ENCODE data around the gene RHOBTB1.

RHOBTB1 gene

DNA sequence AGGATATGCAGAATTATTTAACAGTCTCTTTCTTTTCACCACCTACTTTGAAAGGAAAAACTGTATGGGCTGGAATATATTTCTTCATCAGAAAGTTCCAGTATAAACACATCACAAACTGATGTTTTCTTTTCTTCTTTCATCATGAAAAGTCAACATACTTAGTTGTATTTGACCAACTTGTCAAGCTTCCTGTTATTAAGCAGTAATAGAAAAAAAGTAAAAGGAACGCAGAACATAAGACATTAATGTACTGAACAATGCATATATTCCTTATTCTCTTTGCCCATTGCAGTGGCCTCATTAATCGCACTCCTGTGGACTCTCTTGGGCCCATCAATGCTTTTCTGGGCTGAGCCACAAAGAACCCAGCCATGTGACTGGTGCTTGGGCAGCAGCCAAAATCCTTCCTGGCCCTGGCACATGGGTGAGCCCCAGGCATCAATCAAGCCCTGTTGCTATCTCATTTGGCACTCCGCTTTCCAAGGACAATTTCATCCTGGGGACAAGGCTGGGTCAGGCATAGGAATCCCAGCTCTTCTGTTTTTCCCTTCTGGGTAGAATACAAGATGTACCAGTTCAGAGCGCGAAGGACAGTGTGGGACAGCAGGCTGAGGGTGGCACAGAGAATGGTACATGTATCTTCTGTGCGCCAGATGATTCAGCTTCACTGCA is 42.3 kb downstream of the RHOBTB1 start:
- DNase-seq, result no peak

DNA sequence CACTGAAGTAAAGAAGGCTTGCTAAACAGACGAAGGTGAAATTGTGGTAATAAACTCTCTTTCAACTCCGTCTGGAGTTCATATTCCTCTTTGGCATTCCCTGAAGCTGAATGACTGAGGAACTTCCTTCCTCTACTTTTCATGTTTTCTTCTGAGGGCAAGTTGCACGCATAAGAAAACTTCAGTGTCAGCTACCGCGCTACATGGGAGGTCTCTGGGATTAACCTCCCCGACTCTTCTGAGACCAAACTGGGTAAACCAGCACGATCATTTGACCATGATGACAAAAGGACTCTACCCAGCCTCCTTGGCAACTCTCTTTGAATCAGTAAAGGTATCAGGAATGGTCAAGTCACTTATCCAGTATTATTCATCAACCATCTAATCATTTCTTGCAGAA is 44.7 kb downstream of the RHOBTB1 start:
- DNase-seq, result no peak

DNA sequence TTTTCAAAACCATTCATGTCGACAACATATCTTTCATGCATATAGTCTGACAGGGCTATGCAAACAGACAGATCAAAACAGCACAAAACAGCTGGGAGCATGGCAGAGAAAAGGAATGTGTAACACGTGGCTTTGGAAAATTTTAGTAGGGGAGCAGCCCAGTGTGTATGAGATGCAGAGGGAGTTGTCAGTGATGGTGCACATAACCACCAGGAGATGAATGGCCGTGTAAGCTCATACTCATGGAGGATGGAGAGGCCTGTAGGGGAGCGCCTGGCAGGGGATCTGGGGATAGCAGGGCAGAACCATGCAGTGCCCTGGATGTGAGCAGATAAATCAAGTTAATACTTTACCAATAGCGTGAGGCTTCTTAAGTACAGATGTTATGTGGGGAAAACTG is 45.7 kb downstream of the RHOBTB1 start:
- no peak for DNase-seq

DNA sequence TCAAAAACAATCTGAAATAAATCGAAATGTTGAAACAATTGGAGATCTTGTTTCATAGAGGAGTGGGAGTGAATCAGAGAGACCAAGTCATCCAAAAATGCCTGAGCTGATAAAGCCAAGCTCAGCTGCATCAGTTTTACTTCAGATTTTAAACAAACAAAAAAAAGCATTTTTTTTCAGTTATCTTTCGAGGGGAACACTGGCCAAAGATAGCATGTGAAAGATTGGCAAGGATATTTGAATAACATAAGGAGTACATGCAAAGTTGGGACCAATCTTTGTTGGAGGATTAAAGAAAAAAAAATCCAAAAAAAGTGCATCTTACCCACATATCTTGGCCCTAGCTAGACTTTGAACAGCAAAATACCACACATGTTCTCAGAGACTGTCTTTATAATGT is 47.2 kb downstream of the RHOBTB1 start:
- DNase-seq, result no peak

DNA sequence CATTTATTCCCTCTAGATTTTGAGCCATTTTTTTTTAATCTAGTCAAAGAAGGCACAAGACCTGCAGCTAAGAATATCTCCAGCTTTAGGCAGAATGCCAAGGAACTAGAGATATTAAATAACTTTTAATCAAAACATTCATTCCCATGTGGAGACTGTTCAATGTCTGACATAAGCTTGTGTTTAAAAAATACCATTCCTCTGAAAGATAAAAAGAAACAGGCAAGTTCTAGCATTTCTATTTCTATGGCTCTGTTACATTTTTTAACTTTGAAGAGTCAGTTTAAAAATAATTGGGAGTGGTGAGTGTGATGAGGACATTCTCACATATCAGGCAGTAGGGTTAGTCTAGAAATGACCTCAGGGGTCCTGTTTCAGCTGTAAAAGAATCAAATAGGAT is 48.0 kb downstream of the RHOBTB1 start:
- DNase-seq, result no peak

DNA sequence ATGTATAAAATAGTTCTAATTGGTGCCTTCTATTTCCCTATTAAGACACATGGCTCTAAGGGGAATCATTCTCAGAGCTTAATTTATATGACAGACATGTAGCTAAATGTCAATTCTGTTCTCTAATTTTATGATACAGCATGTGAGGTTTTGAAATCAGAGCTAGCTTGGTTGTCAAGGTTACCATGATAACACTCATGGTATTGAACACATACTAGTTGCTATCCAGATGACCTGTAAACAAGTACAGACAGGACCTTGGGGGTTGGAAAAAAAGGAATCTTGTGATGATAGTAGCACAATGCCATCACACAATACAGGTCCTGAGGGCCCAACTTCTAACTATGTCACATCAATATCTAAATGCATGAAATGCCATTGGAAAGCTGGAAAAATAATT is 49.2 kb downstream of the RHOBTB1 start:
- no peak for DNase-seq

DNA sequence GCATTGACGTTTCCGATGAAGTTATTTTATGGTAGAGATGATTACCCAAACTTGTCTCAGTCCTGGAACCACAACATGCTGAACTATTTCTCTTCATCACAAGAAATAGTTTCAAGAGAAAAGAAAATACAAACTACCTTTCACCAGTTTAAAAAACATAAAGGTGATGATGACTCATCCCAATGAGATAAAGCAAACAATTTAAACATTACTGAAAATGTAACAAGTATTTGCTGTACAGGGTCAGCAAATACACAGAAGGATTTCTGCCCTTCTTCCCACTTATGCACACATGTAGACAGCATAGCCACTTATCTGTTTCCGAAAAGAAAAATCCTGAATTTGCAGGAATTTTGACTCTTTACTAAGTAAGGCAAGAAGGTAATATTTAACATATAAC is 50.8 kb downstream of the RHOBTB1 start:
- DNase-seq, result no peak

DNA sequence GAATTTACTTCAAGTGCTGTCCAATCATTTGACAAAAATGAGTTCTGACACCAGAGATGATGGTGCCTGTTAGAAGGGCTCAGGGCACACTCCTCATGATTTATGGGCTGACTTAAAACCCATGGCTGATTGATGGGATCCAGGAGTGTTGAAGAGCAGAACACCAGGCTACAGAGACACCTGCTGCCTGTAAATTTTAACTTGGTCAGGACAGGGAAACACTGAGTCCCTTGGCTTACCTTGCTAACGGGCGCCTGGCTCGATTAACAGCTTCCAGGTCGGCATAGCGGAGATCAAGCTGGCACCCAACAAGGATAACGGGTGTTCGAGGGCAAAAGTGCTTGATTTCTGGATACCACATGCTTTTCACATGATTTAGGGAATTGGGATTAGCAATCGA is 51.4 kb downstream of the RHOBTB1 start:
- no peak for DNase-seq

DNA sequence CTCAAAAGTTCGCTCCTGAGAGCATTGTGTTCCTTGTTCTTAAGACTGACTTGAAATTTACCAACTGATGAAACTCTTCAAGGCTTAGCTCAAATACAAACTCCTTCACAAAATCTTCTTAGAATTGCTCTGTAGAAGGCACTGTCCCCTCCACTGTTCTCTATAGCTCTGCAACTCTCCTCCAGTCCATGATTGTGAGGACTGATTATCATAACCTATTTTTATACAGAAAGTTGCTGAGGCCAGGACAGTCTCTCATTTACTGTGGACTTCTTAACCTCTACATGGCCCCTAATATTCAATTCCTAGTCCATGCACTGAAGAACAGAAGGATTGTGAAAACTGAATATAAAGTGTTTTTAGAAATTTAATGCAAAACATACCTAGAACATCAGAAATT is 53.2 kb downstream of the RHOBTB1 start:
- no peak for DNase-seq

DNA sequence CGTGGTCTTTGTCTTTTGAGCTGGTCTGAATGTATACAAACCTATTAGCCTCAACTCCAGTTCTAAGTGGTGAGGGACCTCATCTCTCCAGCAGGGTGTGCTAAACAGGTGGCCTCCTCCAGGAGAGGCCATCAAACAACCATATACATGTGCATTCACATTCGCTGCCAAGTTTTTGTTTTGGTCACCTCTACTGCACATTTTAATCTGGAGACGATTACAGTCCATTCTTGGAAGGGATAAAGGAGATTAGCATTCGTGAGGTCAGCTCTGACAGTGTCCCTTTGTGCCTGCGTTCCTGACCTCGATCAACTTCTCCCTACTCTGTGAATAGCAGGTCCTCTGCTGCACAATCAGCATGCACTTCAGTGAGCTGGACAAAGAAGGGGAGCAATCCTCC is 60.8 kb downstream of the RHOBTB1 start:
- no peak for DNase-seq

DNA sequence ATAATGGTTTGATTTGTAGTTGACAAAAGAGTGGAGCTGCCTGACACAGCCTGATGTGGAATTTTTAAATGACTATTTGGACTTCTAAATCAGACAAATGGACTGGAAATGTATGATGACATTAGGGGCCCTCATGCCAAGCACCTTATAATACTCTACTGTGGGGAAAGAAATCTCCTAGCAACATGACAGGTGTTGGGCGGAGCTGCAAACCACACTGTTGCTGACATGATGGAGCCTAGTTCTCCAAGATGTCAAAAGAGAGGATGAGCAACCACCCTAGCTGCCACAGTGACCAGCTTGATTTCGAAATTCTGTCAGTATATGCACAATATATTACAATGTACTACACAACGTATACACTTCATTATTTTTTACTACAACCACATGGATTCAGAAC is 65.8 kb downstream of the RHOBTB1 start:
- DNase-seq, result no peak

DNA sequence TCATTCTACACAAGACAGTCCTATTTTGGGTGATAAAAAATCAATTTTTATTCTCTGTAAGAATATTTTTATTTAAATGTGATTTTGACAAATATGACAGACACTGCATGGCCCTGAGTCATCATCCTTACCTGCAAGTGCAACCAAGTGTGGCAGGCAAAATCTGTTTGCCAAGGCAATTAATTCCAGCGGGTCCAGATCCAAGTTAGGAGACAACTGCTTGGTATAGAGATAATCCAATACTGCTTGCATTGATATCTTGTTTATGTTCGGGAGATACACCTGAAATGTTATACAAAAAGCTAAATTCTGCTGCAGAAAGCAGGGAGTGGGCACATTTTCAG is 66.2 kb downstream of the RHOBTB1 start:
- no peak for DNase-seq

DNA sequence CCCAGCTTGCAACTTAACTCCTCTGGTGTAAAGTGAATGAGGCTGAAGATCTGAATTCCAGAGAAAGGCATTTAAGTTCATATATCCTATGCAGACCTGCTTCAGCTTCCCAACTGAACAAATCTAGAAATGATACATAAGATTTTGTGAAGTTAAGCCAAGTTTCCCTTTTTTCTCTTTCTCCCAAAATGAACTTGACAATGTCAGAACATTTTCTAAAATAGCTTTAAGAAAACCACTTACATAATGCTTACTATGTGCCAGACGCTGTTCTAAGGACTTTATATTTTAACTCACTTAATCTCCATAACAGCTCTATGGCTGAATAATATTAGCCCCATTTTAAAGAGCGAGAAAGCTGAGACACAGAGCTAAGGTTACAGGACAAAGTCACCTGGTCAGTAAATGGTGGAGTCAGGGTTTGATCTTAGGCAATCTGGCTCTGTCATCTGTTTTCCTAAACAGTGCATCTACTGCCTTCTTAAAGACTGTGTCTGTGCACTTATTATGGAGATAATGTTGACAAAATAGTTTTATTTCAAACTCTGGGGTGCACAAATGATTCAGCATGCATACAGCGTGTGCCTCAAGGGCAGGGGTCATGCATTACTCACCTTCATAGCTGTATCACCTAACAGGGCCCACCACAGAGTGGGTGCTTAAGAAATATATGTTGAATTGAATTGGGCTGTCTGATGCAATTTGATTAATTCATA is 66.8 kb downstream of the RHOBTB1 start:
- DNase-seq, result no peak

DNA sequence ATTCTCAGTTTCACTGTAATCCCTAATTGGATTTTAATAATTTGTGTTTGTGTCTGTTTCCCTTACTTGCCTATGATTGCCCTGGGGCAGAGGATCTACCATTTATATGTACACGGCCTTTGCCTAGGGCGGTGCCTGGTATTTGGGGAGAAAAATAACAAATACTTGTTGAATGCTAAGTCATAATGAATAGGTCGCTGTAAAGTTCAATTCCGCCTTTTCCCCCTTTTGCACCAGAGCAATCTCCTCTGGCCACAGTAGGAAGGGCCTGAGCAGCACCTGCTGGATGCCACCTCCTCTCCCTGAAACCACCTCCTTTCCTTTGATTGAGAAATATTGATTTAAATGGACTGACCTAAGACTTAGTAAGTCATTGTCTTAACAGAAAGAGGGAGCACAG is 70.2 kb downstream of the RHOBTB1 start:
- DNase-seq, result no peak

DNA sequence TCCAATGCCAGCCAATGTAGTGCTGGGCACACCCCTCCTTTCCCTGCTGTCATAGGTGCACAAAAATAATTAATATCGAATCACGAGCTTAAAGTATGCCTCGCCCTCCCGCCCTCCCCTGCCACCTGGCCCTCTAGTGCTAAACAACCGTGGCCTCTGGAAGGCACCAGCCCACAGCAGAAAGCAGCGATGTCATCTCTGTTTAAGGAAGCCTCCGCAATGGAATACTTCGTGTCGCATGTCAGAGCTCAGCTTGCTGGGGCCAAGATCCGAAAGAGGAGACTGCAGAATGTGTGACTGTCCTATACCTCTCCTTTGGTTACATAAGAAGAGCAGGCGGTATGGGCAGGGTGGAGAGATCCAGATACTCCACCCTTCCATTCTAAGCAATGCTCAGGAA is 71.5 kb downstream of the RHOBTB1 start:
- no peak for DNase-seq

DNA sequence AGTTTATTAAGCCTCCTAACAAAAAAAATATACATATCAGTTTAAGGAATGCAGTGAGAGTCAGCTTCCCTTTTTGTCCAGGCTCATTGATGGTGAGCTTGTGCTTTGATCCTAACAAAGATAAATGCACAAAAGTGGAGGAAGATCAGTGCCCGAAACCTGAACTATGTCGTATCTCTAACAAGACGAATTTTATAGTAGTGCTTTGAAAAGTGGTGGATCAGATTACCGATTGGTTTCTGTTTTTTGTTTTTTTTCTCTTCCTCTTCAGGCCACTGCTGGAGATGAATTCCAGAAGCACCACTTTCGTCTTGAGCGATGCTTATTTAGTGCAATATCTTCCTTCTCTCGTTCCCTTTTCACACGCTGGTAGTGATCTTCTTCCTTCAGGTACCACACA is 72.8 kb downstream of the RHOBTB1 start:
- DNase-seq, result no peak

DNA sequence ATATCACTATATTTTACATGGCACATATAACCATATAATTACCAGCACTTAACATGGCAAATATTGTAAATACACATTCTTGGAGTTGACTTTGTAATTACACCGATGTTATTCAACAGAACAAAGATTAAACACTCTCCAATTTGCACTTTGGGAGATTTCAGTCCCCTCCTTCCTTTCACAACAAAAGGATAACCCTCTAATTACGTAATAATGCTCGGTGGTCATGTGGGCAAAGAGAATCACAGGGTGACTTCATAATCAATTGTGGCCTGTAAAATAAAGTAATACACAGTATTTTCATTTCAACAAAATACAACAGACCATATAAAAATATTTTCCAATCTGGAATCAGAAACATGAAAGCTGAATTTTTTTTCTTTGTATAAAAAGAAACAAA is 73.2 kb downstream of the RHOBTB1 start:
- DNase-seq, result no peak

DNA sequence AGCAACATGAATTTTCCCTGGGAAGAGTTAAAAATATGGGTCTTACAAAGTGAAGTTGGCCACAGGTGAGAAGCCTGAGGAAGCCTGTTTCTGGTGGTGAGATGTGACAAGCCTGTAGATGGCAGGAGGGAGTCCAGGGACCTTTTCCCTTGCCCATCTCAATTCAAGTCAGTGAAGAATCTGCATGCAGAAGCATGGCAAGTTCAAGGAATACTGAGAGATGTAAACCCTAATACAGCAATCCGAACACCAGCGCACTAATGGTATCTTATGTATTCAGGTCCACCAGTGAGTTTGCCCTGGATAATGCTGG is 73.6 kb downstream of the RHOBTB1 start:
- no peak for DNase-seq

DNA sequence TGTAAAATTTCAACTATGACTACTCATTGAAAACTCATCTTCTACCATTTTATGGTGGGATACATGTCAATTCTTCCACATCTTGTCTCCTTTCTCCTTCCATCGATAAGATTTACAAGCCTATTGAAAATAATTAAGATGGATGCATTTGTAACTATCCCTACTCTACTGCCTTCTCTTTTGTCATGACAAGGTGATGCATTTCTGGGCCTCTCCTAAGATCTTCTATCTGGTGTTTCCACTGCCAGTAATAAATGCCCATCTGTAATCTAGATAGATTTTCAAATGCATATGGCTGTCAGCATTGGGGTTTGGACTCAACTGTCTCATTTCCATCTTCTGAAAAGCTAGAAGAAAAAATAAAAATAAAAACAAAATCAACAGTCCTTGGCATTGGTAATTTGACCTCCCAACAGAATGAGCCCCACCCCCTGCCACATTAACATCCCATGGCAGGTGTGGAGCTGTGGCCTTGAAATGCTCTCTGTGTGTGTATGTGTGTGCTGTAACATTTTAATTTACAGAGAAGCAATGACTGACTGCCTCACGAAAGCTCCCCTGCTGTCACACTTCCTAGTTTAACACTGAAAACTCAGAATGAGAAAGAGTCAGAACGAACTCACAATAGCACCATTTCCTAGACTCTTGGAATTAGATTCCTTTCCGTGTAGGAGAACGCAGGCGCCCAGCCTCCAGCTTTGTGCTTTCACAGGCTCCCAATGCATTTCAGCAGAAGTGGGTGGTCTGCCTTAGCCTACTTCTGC is 74.2 kb downstream of the RHOBTB1 start:
- no peak for DNase-seq

DNA sequence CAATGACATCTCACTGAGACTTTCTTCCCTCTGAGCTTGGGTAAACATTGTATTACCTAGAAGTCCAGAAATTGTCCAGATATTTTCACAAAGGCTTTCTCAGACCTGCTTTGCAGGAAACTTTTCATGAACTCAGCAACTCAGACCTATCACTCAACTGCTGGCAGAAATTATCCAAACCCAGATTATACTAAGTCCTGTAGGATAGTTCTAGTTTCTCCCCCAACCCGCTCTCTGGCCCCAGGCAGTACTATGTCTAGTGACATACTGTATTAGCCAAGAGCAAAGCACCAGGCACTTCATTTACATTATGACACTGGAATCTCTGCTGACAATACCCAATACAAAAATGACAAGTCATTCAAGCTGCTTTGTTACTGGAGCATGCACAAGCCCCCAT is 75.0 kb downstream of the RHOBTB1 start:
- DNase-seq, result no peak

DNA sequence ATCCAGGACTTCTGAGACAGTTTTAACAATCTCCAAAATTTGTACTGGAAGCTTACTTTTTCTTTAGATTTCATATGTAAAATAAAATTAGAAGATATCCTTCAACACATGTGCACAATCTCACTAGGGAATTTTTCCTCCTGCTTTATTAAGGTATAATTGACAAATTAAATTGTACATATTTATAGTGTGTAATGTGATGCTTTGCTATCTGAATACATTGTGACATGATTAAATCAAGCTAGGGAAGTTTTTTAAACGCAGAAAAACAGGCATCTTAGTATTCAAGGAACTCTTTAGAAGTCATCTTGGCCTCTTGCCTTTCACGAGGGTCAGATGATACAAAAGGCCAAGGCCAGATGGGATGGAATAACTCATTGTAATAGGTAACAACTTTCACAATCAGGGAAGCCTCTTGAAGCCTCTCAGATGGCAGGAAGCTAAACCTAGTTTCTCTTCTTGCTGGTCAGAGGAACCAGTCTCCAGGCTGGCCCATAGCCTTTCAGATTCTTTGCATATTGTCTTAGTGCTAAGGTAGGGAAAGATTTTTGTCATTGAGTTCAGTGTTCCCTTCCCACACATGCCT is 78.7 kb downstream of the RHOBTB1 start:
- DNase-seq, result no peak

DNA sequence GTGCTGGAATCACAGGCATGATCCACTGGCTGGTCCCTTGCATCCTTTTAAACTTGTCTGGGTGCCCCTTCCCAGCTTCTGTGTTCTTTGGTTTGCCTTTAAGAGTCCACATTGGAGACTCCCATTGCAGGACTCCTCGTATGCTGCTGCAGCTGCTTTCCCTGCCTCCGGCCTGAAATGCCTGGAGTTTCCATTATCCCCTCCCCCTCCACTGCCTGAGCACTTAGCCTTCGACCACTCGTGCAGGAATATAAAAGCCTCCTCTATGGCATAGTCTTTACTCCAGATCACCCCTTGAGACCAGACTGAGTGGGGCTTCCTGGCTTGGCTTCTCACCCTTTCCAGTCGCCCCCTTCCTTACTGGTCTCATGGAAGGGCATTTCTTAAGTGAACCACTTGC is 80.2 kb downstream of the RHOBTB1 start:
- DNase-seq, result no peak

DNA sequence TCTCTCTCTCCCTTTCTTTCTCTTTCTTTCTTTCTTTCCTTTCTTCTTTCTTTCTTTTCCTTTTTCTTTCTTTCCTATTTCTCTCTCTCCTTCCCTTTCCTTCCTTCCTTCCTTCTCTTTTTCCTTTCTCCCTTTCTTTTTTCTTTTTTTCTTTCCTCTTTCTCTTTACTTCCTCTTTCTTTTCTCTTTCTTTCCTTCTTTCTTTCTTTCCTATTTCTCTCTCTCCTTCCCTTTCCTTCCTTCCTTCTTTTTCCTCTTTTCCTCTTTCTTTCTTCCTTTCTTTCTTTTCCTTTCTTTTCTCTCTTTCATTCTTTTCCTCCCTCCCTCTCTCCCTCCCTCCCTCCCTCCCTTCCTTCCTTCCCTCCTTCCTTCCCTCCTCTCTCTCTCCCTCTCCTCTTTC is 81.5 kb downstream of the RHOBTB1 start:
- DNase-seq, result no peak

DNA sequence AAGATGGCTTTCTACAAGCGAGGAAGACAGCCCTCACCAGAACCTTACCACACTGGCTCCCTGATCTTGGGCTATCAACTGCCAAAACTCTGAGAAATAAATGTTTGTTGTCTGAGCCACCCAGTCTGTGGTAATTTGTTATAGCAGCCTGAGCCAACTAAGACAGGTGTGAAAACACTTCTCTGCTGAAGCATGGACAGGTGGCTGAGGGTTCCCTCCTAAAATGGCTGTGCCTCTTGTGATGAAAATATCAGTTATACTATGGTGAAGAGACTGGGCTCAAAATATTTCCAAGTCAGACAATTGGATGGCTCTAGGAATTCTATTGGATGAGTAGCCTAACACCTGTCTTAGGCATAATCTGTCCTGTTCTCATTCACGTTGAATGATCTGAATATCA is 87.6 kb downstream of the RHOBTB1 start:
- no peak for DNase-seq
